Colonic mucosa (tissue), 4 donors: Measurements from ENCODE around the gene PAIP2B. TPM values are rescaled to one million over a fixed set of nuclear protein-coding genes. Genes with fewer than 3 reads are reported as not detected.

Experiments used
- DNase-seq: peaks from one replicate; pipeline ENCODE4 v3.0.0-alpha.2; 2020
- H3K27ac ChIP-seq: fragments of 200-600 bp; one replicate; pipeline ENCODE4 v1.8.0; 2021
- H3K27me3 ChIP-seq: fragments of 200-600 bp; one replicate; pipeline ENCODE4 v1.8.0; 2021
- H3K36me3 ChIP-seq: fragments of 200-600 bp; one replicate; pipeline ENCODE4 v1.8.0; 2021
- H3K4me1 ChIP-seq: fragments of 200-600 bp; one replicate; pipeline ENCODE4 v1.8.0; 2021; ENCODE audit warnings: mild to moderate bottlenecking
- H3K4me3 ChIP-seq: fragments of 200-600 bp; one replicate; pipeline ENCODE4 v1.8.0; 2021
- H3K9ac ChIP-seq, 2 donors: one replicate each; pipeline ENCODE4 v1.7.0; 2013; ENCODE audit warnings: control low read depth in 2 of 2, low read depth in 2 of 2, low read length in 2 of 2
- H3K9me3 ChIP-seq: fragments of 200-600 bp; one replicate; pipeline ENCODE4 v1.8.0; 2021
- CTCF ChIP-seq: fragments of 200-600 bp; IDR thresholded peaks from one replicate; pipeline ENCODE4 v1.8.0; 2022; ENCODE audit warnings: antibody characterized with exemption, mild to moderate bottlenecking
- intact Hi-C: fragments of 100-400 bp; cut with DNase I; formaldehyde crosslinking; loops from one replicate; pipeline ENCODE4 v1.14.1; 2022
- total RNA-seq, 2 donors: library from RNA; stranded (reverse); fragmentation: NEBNext Ultra II Directional in 1 of 2; extraction: Animal tissue kit (Norgen Biotek cat#: 25700) in 1 of 2; gene quantifications; one replicate each; pipeline ENCODE4 v1.2.1, GENCODE V29; 2021
- donor health status: healthy.
- donor health status: DM: no; HTN: no; CAD: no.
- donor health status: DM: no; HTN: no; CAD: no.

The PAIP2B gene
- total RNA-seq, 2 donors from 2014 or later, result 7.1 to 8.0 TPM

GRCh38 chr2:71216501-71216900 is 10.4 kb downstream of the PAIP2B start:
- TF ChIP-seq CTCF, result no peak
- no peaks in the 10 kb centered on the region for H3K4me1 ChIP-seq
- intact Hi-C loops, result no loop called here
- no peaks in the 10 kb centered on the region for H3K9me3 ChIP-seq
- no peak for DNase-seq
- H3K27ac ChIP-seq, result no peak overlapping the region
- H3K27me3 ChIP-seq, result no peaks in the 10 kb centered on the region
- H3K4me3 ChIP-seq, result no peak overlapping the region
- no peak overlapping the region for H3K9ac ChIP-seq
- no peaks in the 10 kb centered on the region for H3K36me3 ChIP-seq

- no peak overlapping the region for H3K27ac ChIP-seq
- H3K9me3 ChIP-seq, result no peaks in the 10 kb centered on the region
- H3K4me1 ChIP-seq, result no peaks in the 10 kb centered on the region
- intact Hi-C loops, result no loop called here
- no peak for TF ChIP-seq CTCF
- H3K4me3 ChIP-seq, result no peak overlapping the region
- H3K36me3 ChIP-seq, result no peaks in the 10 kb centered on the region
- H3K9ac ChIP-seq, result no peak overlapping the region
- no peaks in the 10 kb centered on the region for H3K27me3 ChIP-seq
- DNase-seq, result no peak
Measured at GRCh38 chr2:71215447-71215846, 11.5 kb downstream of the PAIP2B start.

GRCh38 chr2:71212336-71212735 is 14.6 kb downstream of the PAIP2B start:
- intact Hi-C loops, result no loop called here
- Histone ChIP-seq H3K9ac (no peak overlapping the region), H3K9me3 (no peaks in the 10 kb centered on the region), H3K27me3 (no peaks in the 10 kb centered on the region), H3K4me3 (no peak overlapping the region), H3K27ac (no peak overlapping the region), H3K36me3 (no peaks in the 10 kb centered on the region), H3K4me1 (no peaks in the 10 kb centered on the region)
- no peak for TF ChIP-seq CTCF
- no peak for DNase-seq

- H3K27me3 ChIP-seq, result no peaks in the 10 kb centered on the region
- H3K9ac ChIP-seq, result no peak overlapping the region
- no peak for DNase-seq
- TF ChIP-seq CTCF, result no peak
- no peaks in the 10 kb centered on the region for H3K9me3 ChIP-seq
- no peak overlapping the region for H3K4me3 ChIP-seq
- H3K27ac ChIP-seq, result no peak overlapping the region
- intact Hi-C loops, result no loop called here
- H3K4me1 ChIP-seq, result no peaks in the 10 kb centered on the region
- no peaks in the 10 kb centered on the region for H3K36me3 ChIP-seq
Measured at GRCh38 chr2:71210292-71210691, 16.6 kb downstream of the PAIP2B start.

GRCh38 chr2:71208756-71209155 is 18.1 kb downstream of the PAIP2B start:
- Histone ChIP-seq H3K27me3 (no peaks in the 10 kb centered on the region), H3K4me3 (no peak overlapping the region), H3K9me3 (no peaks in the 10 kb centered on the region), H3K9ac (no peak overlapping the region), H3K36me3 (no peaks in the 10 kb centered on the region), H3K27ac (no peak overlapping the region), H3K4me1 (no peaks in the 10 kb centered on the region)
- no peak for TF ChIP-seq CTCF
- DNase-seq, result no peak
- intact Hi-C loops, result no loop called here

GRCh38 chr2:71207601-71208000 is 19.3 kb downstream of the PAIP2B start:
- Histone ChIP-seq H3K27me3 (no peaks in the 10 kb centered on the region), H3K9ac (no peak overlapping the region), H3K36me3 (no peaks in the 10 kb centered on the region), H3K4me3 (no peak overlapping the region), H3K4me1 (no peaks in the 10 kb centered on the region), H3K27ac (no peak overlapping the region), H3K9me3 (no peaks in the 10 kb centered on the region)
- TF ChIP-seq CTCF, result no peak
- intact Hi-C loops, result no loop called here
- DNase-seq, result no peak
